Activated CD8-positive, alpha-beta memory T cell treated with anti-CD3 and anti-CD28 coated beads for 24 hours (primary cell): ENCODE data around the gene BOD1L1.
"Not testable (repeated sequence)": the region's sequence is repeated elsewhere in the genome, so short reads cannot be mapped to it uniquely, and the experiment has no call there.

Source experiments
- DNase-seq: peaks from one replicate; pipeline ENCODE4 v3.0.0-alpha.2; 2020

BOD1L1 gene

GRCh38 chr4:13618212-13618806 lies 9.2 kb downstream of the BOD1L1 start:
- DNase-seq: no peak

GRCh38 chr4:13617801-13618200 lies 9.7 kb downstream of the BOD1L1 start:
- DNase-seq: no peak

GRCh38 chr4:13616597-13616996 lies 10.9 kb downstream of the BOD1L1 start:
- DNase-seq: no peak

GRCh38 chr4:13615161-13615560 lies 12.4 kb downstream of the BOD1L1 start:
- DNase-seq: no peak

- no peak for DNase-seq
Observed at GRCh38 chr4:13612569-13612968, 15.0 kb downstream of the BOD1L1 start.

GRCh38 chr4:13611283-13611842 lies 16.2 kb downstream of the BOD1L1 start:
- no peak for DNase-seq

GRCh38 chr4:13605330-13605729 lies 22.2 kb downstream of the BOD1L1 start:
- DNase-seq: no peak

GRCh38 chr4:13601848-13602247 lies 25.7 kb downstream of the BOD1L1 start:
- DNase-seq: no peak

GRCh38 chr4:13601048-13601447 lies 26.5 kb downstream of the BOD1L1 start:
- DNase-seq: no peak

GRCh38 chr4:13599159-13599558 lies 28.4 kb downstream of the BOD1L1 start:
- no peak for DNase-seq

GRCh38 chr4:13597604-13598003 lies 29.9 kb downstream of the BOD1L1 start:
- no peak for DNase-seq

GRCh38 chr4:13597141-13597540 lies 30.4 kb downstream of the BOD1L1 start:
- no peak for DNase-seq

- DNase-seq: no peak
Observed at GRCh38 chr4:13592220-13592619, 35.3 kb downstream of the BOD1L1 start.

GRCh38 chr4:13590766-13591165 lies 36.8 kb downstream of the BOD1L1 start:
- DNase-seq: no peak

- DNase-seq: no peak
Observed at GRCh38 chr4:13588954-13589353, 38.6 kb downstream of the BOD1L1 start.

- DNase-seq: no peak
Observed at GRCh38 chr4:13584481-13584880, 43.0 kb downstream of the BOD1L1 start.

- DNase-seq: no peak
Observed at GRCh38 chr4:13580036-13580435, 47.5 kb downstream of the BOD1L1 start.

GRCh38 chr4:13577660-13578059 lies 49.9 kb downstream of the BOD1L1 start:
- DNase-seq: no peak

GRCh38 chr4:13570916-13571315 lies 56.6 kb downstream of the BOD1L1 start:
- DNase-seq: no peak

- no peak for DNase-seq
Observed at GRCh38 chr4:13567125-13567524, 60.4 kb downstream of the BOD1L1 start.

GRCh38 chr4:13562876-13563275 lies 64.6 kb downstream of the BOD1L1 start:
- no peak for DNase-seq

GRCh38 chr4:13561673-13562072 lies 65.9 kb downstream of the BOD1L1 start:
- DNase-seq: no peak

GRCh38 chr4:13560111-13560510 lies 67.4 kb downstream of the BOD1L1 start:
- DNase-seq: not testable (repeated sequence)

GRCh38 chr4:13559413-13559812 lies 68.1 kb downstream of the BOD1L1 start:
- no peak for DNase-seq

GRCh38 chr4:13558881-13559280 lies 68.6 kb downstream of the BOD1L1 start:
- DNase-seq: no peak
